IPS-20b (cell line): ENCODE measurements around the gene SELENOS.

ENCODE experiments used
- H3K27ac ChIP-seq: one replicate; pipeline ENCODE4 v1.5.1; 2013; ENCODE audit warnings: low read length
- H3K27me3 ChIP-seq: 2 replicates; pipeline ENCODE4 v1.6.1; 2013; ENCODE audit warnings: mild to moderate bottlenecking, low read length, inconsistent platforms; ENCODE audit not compliant: insufficient read depth
- H3K36me3 ChIP-seq: 2 replicates; pipeline ENCODE4 v1.6.1; 2013; ENCODE audit warnings: low read depth, mild to moderate bottlenecking, inconsistent platforms, low read length, moderate library complexity; ENCODE audit not compliant: insufficient read depth
- H3K4me1 ChIP-seq: 2 replicates; pipeline ENCODE4 v1.6.1; 2013; ENCODE audit warnings: mild to moderate bottlenecking, control low read depth, inconsistent platforms, low read length, moderate library complexity; ENCODE audit not compliant: insufficient read depth
- H3K4me3 ChIP-seq: 2 replicates; pipeline ENCODE4 v1.5.1; 2013; ENCODE audit warnings: mild to moderate bottlenecking, low read length, inconsistent platforms
- H3K9ac ChIP-seq: 2 replicates; pipeline ENCODE4 v1.6.1; 2013; ENCODE audit warnings: low read depth, mild to moderate bottlenecking, inconsistent platforms, low read length, moderate library complexity
- H3K9me3 ChIP-seq: 2 replicates; pipeline ENCODE4 v1.6.1; 2013; ENCODE audit warnings: mild to moderate bottlenecking, low read depth, low read length, inconsistent platforms; ENCODE audit not compliant: insufficient read depth

SELENOS gene

GRCh38 chr15:101254157-101255050, 22.9 kb downstream of the SELENOS start:
- H3K4me1 ChIP-seq, result peaks cover 14% of the 10 kb centered on the region; the same call in 1 of the 2 replicates
- H3K9ac ChIP-seq, result no peak overlapping the region
- no peak overlapping the region for H3K4me3 ChIP-seq
- no peaks in the 10 kb centered on the region for H3K9me3 ChIP-seq
- no peaks in the 10 kb centered on the region for H3K36me3 ChIP-seq
- H3K27me3 ChIP-seq, result peaks cover 12% of the 10 kb centered on the region; the same call in 1 of the 2 replicates
- H3K27ac ChIP-seq, result no peak overlapping the region

- H3K27ac ChIP-seq, result no peak overlapping the region
- H3K27me3 ChIP-seq, result peaks cover 12% of the 10 kb centered on the region; the same call in 1 of the 2 replicates
Observed at GRCh38 chr15:101252836-101253235, 24.4 kb downstream of the SELENOS start.

GRCh38 chr15:101251830-101252820, 25.2 kb downstream of the SELENOS start, which contains the start of gene CHSY1:
Gene CHSY1 (minus strand): TSS chr15:101252048. CDS start chr15:101251456, 592 bp downstream.
- Histone ChIP-seq H3K27me3 (peaks cover 12% of the 10 kb centered on the region; the same call in 1 of the 2 replicates), H3K27ac (no peak within 1 kb of the TSS), H3K36me3 (peaks cover 14% of the 10 kb centered on the region), H3K4me1 (peaks cover 12% of the 10 kb centered on the region; the same call in 1 of the 2 replicates), H3K4me3 (peak within 1 kb of the TSS; percentile 84), H3K9ac (peak within 1 kb of the TSS; percentile 85), H3K9me3 (no peaks in the 10 kb centered on the region)

More at GRCh38 chr15:101252836-101253235, 24.4 kb downstream of the SELENOS start:
- Histone ChIP-seq H3K36me3 (peaks cover 8% of the 10 kb centered on the region; the same call in 1 of the 2 replicates), H3K4me3 (peak overlapping the region; percentile 67), H3K4me1 (peaks cover 12% of the 10 kb centered on the region; the same call in 1 of the 2 replicates), H3K9me3 (no peaks in the 10 kb centered on the region), H3K9ac (peak overlapping the region; percentile 44; the same call in 1 of the 2 replicates)

GRCh38 chr15:101250873-101251829, 26.1 kb downstream of the SELENOS start:
- Histone ChIP-seq H3K36me3 (peaks cover 24% of the 10 kb centered on the region), H3K4me3 (peak overlapping the region; percentile 84), H3K27me3 (peaks cover 12% of the 10 kb centered on the region; the same call in 1 of the 2 replicates), H3K9me3 (no peaks in the 10 kb centered on the region), H3K9ac (peak overlapping the region; percentile 85), H3K4me1 (peaks cover 12% of the 10 kb centered on the region; the same call in 1 of the 2 replicates), H3K27ac (no peak overlapping the region)

GRCh38 chr15:101250341-101250831, 26.9 kb downstream of the SELENOS start:
- Histone ChIP-seq H3K27me3 (peaks cover 12% of the 10 kb centered on the region; the same call in 1 of the 2 replicates), H3K9ac (peak overlapping the region; percentile 85), H3K9me3 (no peaks in the 10 kb centered on the region), H3K4me1 (peaks cover 12% of the 10 kb centered on the region; the same call in 1 of the 2 replicates), H3K36me3 (peaks cover 29% of the 10 kb centered on the region), H3K4me3 (peak overlapping the region; percentile 84), H3K27ac (no peak overlapping the region)

GRCh38 chr15:101248274-101248673, 29.0 kb downstream of the SELENOS start:
- Histone ChIP-seq H3K36me3 (peaks cover 29% of the 10 kb centered on the region), H3K27me3 (peaks cover 11% of the 10 kb centered on the region; the same call in 1 of the 2 replicates), H3K9me3 (no peaks in the 10 kb centered on the region), H3K4me1 (peaks cover 17% of the 10 kb centered on the region), H3K9ac (no peak overlapping the region), H3K4me3 (no peak overlapping the region; the same call in 1 of the 2 replicates), H3K27ac (no peak overlapping the region)

- Histone ChIP-seq H3K36me3 (peaks cover 37% of the 10 kb centered on the region), H3K9ac (no peak overlapping the region), H3K9me3 (no peaks in the 10 kb centered on the region), H3K27me3 (no peaks in the 10 kb centered on the region), H3K4me3 (no peak overlapping the region), H3K4me1 (peaks cover 24% of the 10 kb centered on the region), H3K27ac (no peak overlapping the region)
Observed at GRCh38 chr15:101246824-101247745, 30.2 kb downstream of the SELENOS start.

- no peak overlapping the region for H3K27ac ChIP-seq
- H3K9ac ChIP-seq, result no peak overlapping the region
- H3K9me3 ChIP-seq, result no peaks in the 10 kb centered on the region
- H3K27me3 ChIP-seq, result no peaks in the 10 kb centered on the region
- H3K36me3 ChIP-seq, result peaks cover 39% of the 10 kb centered on the region
- peaks cover 24% of the 10 kb centered on the region for H3K4me1 ChIP-seq
- H3K4me3 ChIP-seq, result no peak overlapping the region
Observed at GRCh38 chr15:101246391-101246790, 30.9 kb downstream of the SELENOS start.

GRCh38 chr15:101244889-101245668, 32.2 kb downstream of the SELENOS start:
- H3K9me3 ChIP-seq, result no peaks in the 10 kb centered on the region
- H3K36me3 ChIP-seq, result peaks cover 39% of the 10 kb centered on the region
- H3K4me3 ChIP-seq, result no peak overlapping the region
- H3K27ac ChIP-seq, result no peak overlapping the region
- H3K9ac ChIP-seq, result no peak overlapping the region
- H3K27me3 ChIP-seq, result no peaks in the 10 kb centered on the region
- H3K4me1 ChIP-seq, result peaks cover 31% of the 10 kb centered on the region
